WTC11 (cell line): Measurements from ENCODE around the gene UMAD1. TPM values are rescaled to one million over a fixed set of nuclear protein-coding genes. Genes with fewer than 3 reads are reported as not detected.

Experiments
- ATAC-seq: fragments of 200-7000 bp; cut with Tn5 transposase; 2 replicates; pipeline ENCODE4 v1.10.0; 2021; ENCODE audit warnings: mild to moderate bottlenecking, moderate library complexity
- CTCF ChIA-PET: fragments of 300-600 bp; sonication (Branson Sonifier 250); formaldehyde crosslinking; loops from one replicate; lab custom pipeline; 2021; ENCODE audit warnings: antibody characterized with exemption; lab: Charles Lee
- POLR2A ChIA-PET: fragments of 350-600 bp; sonication (Branson Sonifier 250); formaldehyde crosslinking; loops from one replicate; lab custom pipeline; 2021; ENCODE audit warnings: antibody characterized with exemption; lab: Charles Lee
- DNase-seq: peaks from one replicate; pipeline ENCODE4 v3.0.0; 2021; ENCODE audit warnings: low spot score
- H3K27ac Mint-ChIP-seq: 2 replicates; pipeline ENCODE4 v1.8.0; 2021; ENCODE audit warnings: mixed read lengths
- H3K27me3 Mint-ChIP-seq: 2 replicates; pipeline ENCODE4 v1.8.0; 2021; ENCODE audit warnings: low read depth, mild to moderate bottlenecking, moderate library complexity, mixed read lengths
- H3K36me3 Mint-ChIP-seq: 2 replicates; pipeline ENCODE4 v1.8.0; 2021; ENCODE audit warnings: mixed read lengths
- H3K4me1 Mint-ChIP-seq: 2 replicates; pipeline ENCODE4 v1.8.0; 2022; ENCODE audit warnings: mixed read lengths
- H3K4me3 Mint-ChIP-seq: 2 replicates; pipeline ENCODE4 v1.8.0; 2021; ENCODE audit warnings: mild to moderate bottlenecking, moderate library complexity, mixed read lengths
- H3K9me3 Mint-ChIP-seq: 2 replicates; pipeline ENCODE4 v1.8.0; 2021; ENCODE audit warnings: mixed read lengths
- ATF1 ChIP-seq: sonication (generic); formaldehyde crosslinking; IDR thresholded peaks from 2 replicates; pipeline ENCODE4 v1.8.1; 2023; ENCODE audit warnings: mild to moderate bottlenecking, moderate library complexity, missing genetic modification reagents
- ATF6 ChIP-seq: sonication (generic); formaldehyde crosslinking; IDR thresholded peaks from 2 replicates; pipeline ENCODE4 v1.8.1; 2023; ENCODE audit warnings: mild to moderate bottlenecking, missing genetic modification reagents
- FOXP1 ChIP-seq: sonication (generic); formaldehyde crosslinking; IDR thresholded peaks from 2 replicates; pipeline ENCODE4 v1.8.0; 2022; ENCODE audit warnings: missing genetic modification reagents, mild to moderate bottlenecking, moderate library complexity, borderline replicate concordance
- GTF2I ChIP-seq: fragments of 250-450 bp; sonication (Bioruptor Pico); conservative IDR thresholded peaks from 2 replicates; pipeline ENCODE4 v1.4.0; 2021; ENCODE audit warnings: mild to moderate bottlenecking
- IRF2 ChIP-seq: sonication (generic); formaldehyde crosslinking; IDR thresholded peaks from 2 replicates; pipeline ENCODE4 v1.8.0; 2022; ENCODE audit warnings: low read depth, missing genetic modification reagents, borderline replicate concordance
- JUN ChIP-seq: sonication (generic); formaldehyde crosslinking; IDR thresholded peaks from 2 replicates; pipeline ENCODE4 v1.8.0; 2023; ENCODE audit warnings: mild to moderate bottlenecking, missing genetic modification reagents
- KAT7 ChIP-seq: sonication (generic); formaldehyde crosslinking; IDR thresholded peaks from 2 replicates; pipeline ENCODE4 v1.8.1; 2023; ENCODE audit warnings: missing genetic modification reagents, mild to moderate bottlenecking, borderline replicate concordance
- RELA ChIP-seq: sonication (generic); formaldehyde crosslinking; IDR thresholded peaks from 2 replicates; pipeline ENCODE4 v1.8.1; 2022; ENCODE audit warnings: missing genetic modification reagents, mild to moderate bottlenecking, borderline replicate concordance
- SMAD4 ChIP-seq: sonication (generic); formaldehyde crosslinking; IDR thresholded peaks from 2 replicates; pipeline ENCODE4 v1.8.0; 2022; ENCODE audit warnings: mild to moderate bottlenecking, missing genetic modification reagents
- USF2 ChIP-seq: sonication (generic); formaldehyde crosslinking; IDR thresholded peaks from 2 replicates; pipeline ENCODE4 v1.8.1; 2023; ENCODE audit warnings: mild to moderate bottlenecking, missing genetic modification reagents, moderate library complexity
- ZBTB21 ChIP-seq: sonication (generic); formaldehyde crosslinking; IDR thresholded peaks from 2 replicates; pipeline ENCODE4 v1.8.1; 2023; ENCODE audit warnings: mild to moderate bottlenecking, missing genetic modification reagents, borderline replicate concordance
- ZBTB43 ChIP-seq: sonication (generic); formaldehyde crosslinking; IDR thresholded peaks from 2 replicates; pipeline ENCODE4 v1.8.1; 2023; ENCODE audit warnings: mild to moderate bottlenecking, missing genetic modification reagents
- ZNF138 ChIP-seq: sonication (generic); formaldehyde crosslinking; conservative IDR thresholded peaks from 2 replicates; pipeline ENCODE4 v1.8.1; 2022; ENCODE audit warnings: mild to moderate bottlenecking, moderate library complexity, missing genetic modification reagents
- ZNF396 ChIP-seq: fragments of 250-450 bp; sonication (Bioruptor Pico); IDR thresholded peaks from 2 replicates; pipeline ENCODE4 v1.8.0; 2021; ENCODE audit warnings: mild to moderate bottlenecking, moderate library complexity, borderline replicate concordance
- ZNF416 ChIP-seq: fragments of 250-450 bp; sonication (Bioruptor Pico); IDR thresholded peaks from 2 replicates; pipeline ENCODE4 v1.9.0; 2021; ENCODE audit warnings: mild to moderate bottlenecking, inconsistent platforms
- ZNF425 ChIP-seq: fragments of 250-450 bp; sonication (Bioruptor Pico); conservative IDR thresholded peaks from 2 replicates; pipeline ENCODE4 v1.9.0; 2021; ENCODE audit warnings: mild to moderate bottlenecking
- total RNA-seq: library from RNA; stranded (reverse); gene quantifications from 3 replicates; pipeline ENCODE4 v1.2.3, GENCODE V29; 2021
- TF ChIP-seq, protein P1 (sequence below): sonication (generic); formaldehyde crosslinking; IDR thresholded peaks from 2 replicates; pipeline ENCODE4 v1.8.1; 2023; ENCODE audit warnings: mild to moderate bottlenecking, missing genetic modification reagents, borderline replicate concordance
- TF ChIP-seq, protein P2 (sequence below): sonication (generic); formaldehyde crosslinking; IDR thresholded peaks from 2 replicates; pipeline ENCODE4 v1.8.1; 2022; ENCODE audit warnings: mild to moderate bottlenecking, moderate library complexity, missing genetic modification reagents

The UMAD1 gene
- total RNA-seq, 1 experiment from 2014 or later = 13.0 TPM

DNA sequence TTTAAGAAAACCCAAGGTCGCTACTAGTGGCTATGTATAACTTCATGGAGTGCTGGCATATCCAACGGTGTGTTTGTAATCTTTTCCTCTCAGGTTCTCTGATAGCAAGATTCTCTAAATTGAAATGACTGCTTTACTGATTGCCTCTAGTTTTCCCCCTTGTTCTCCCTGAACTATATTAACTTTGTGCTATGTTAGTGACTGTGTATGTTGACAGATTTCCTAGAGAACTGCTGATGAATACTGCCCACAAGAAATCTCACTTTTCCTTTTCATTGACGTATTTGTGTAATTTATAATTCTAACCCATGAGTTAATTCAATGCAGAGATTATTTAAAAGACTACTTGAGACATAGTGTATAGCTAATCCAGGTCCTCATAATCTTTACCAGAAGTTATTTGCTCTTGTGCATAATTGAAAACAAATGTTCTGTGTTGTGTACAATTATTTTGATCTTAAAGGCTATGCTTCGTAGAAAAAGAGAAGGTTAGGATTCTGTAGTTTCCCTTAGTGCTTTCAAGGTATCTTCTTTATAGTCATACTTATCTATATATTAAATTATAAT is 257.5 kb downstream of the UMAD1 start (continued):
- TF ChIP-seq ZNF425 (CRISPR knock-in tag) (no peak), KAT7 (no peak), USF2 (CRISPR knock-in tag) (no peak), ZNF396 (CRISPR knock-in tag) (no peak), ATF6 (CRISPR knock-in tag) (no peak)

DNA sequence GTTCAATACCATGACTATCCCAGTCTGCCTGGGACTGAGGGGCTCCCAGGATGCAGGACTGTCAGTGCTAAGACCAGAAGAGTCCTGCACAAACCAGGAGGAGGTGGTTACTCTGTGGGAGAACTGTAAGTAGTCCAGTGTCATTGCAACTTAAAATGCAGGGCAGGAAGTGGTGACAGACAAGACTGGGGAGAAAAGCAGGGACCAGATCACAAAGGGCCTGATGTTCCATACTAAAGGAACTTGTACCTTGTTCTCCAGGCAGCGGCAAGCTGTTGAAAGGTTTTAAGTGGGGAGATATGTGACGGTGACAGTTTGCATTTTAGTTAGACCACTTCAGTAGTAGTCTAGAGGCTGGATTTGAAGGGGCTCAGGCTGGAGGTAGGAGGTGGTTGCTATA is 262.3 kb downstream of the UMAD1 start:
- CTCF ChIA-PET = no interaction called here
- no peak for DNase-seq
- Mint-ChIP-seq H3K36me3 (peaks cover 5% of the 10 kb centered on the region), H3K9me3 (peaks cover 6% of the 10 kb centered on the region)
- POLR2A ChIA-PET = no interaction called here
- TF ChIP-seq IRF2 (no peak), ZBTB43 (CRISPR knock-in tag) (no peak), SMAD4 (no peak), USF2 (CRISPR knock-in tag) (no peak), JUN (no peak), ATF1 (no peak), GTF2I (CRISPR knock-in tag) (no peak), ZBTB21 (no peak), RELA (CRISPR knock-in tag) (no peak), ZNF138 (CRISPR knock-in tag) (no peak), ZNF416 (CRISPR knock-in tag) (no peak), FOXP1 (no peak)
- TF ChIP-seq, protein P1, sequence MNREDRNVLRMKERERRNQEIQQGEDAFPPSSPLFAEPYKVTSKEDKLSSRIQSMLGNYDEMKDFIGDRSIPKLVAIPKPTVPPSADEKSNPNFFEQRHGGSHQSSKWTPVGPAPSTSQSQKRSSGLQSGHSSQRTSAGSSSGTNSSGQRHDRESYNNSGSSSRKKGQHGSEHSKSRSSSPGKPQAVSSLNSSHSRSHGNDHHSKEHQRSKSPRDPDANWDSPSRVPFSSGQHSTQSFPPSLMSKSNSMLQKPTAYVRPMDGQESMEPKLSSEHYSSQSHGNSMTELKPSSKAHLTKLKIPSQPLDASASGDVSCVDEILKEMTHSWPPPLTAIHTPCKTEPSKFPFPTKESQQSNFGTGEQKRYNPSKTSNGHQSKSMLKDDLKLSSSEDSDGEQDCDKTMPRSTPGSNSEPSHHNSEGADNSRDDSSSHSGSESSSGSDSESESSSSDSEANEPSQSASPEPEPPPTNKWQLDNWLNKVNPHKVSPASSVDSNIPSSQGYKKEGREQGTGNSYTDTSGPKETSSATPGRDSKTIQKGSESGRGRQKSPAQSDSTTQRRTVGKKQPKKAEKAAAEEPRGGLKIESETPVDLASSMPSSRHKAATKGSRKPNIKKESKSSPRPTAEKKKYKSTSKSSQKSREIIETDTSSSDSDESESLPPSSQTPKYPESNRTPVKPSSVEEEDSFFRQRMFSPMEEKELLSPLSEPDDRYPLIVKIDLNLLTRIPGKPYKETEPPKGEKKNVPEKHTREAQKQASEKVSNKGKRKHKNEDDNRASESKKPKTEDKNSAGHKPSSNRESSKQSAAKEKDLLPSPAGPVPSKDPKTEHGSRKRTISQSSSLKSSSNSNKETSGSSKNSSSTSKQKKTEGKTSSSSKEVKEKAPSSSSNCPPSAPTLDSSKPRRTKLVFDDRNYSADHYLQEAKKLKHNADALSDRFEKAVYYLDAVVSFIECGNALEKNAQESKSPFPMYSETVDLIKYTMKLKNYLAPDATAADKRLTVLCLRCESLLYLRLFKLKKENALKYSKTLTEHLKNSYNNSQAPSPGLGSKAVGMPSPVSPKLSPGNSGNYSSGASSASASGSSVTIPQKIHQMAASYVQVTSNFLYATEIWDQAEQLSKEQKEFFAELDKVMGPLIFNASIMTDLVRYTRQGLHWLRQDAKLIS (CRISPR knock-in tag) = no peak
- TF ChIP-seq, protein P2, sequence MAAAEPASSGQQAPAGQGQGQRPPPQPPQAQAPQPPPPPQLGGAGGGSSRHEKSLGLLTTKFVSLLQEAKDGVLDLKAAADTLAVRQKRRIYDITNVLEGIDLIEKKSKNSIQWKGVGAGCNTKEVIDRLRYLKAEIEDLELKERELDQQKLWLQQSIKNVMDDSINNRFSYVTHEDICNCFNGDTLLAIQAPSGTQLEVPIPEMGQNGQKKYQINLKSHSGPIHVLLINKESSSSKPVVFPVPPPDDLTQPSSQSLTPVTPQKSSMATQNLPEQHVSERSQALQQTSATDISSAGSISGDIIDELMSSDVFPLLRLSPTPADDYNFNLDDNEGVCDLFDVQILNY (CRISPR knock-in tag) = no peak
- TF ChIP-seq, all 79 proteins: peak for 0
- Mint-ChIP-seq H3K27ac (no peak overlapping the region; the same call in 1 of the 2 replicates), H3K27me3 (no peaks in the 10 kb centered on the region; the same call in 1 of the 2 replicates), H3K4me3 (no peak overlapping the region), H3K4me1 (peaks cover 12% of the 10 kb centered on the region)
- peak; percentile 32; the same call in 1 of the 2 replicates for ATAC-seq
